IPS DF 4.7 (cell line): ENCODE measurements around the gene JAKMIP1.
"Not testable (repeated sequence)": the region's sequence is repeated elsewhere in the genome, so short reads cannot be mapped to it uniquely, and the experiment has no call there.

Experiments used
- DNase-seq: peaks from one replicate; pipeline ENCODE4 v3.0.0-alpha.2; 2013; ENCODE audit warnings: low spot score; ENCODE audit errors: extremely low read depth

Gene JAKMIP1

DNA sequence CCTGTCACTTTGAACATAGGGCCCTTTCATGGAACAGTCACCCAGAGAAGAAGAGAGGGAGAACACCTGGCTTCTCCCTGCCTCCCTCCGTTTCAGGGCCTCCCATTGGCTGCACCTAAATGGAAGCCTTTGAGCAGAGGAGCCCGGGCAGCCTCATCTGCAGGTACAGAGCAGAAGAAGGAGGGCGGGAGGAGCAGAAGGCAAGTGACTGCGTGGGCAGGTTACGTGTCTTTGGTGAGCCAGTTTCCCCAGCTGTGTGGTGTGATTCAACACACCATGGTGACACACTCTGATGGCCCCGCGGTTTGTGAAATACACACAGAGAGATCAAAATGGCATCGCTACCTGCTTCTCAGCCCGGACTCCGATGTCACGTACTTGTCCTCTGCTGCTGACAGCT, 182.5 kb downstream of the JAKMIP1 start:
- no peak for DNase-seq

DNA sequence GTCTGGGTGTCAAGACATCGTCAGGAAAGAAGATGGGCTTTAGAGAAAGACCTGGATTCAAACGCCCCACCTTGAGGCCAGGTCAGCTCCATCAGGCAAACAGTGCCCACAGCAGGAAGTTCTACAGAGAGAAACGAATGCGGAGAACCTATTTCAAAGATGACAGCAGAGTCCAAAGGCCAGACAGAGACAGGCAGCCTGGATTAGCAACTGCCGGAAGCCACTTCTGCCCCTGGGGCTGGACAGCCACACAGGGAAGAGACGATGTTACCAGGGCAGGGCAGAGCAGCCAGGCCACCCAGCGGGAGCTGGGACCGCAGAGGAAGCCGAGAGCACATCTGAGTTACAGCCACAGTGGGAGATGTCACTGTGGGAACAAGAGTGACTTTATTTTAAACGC, 183.3 kb downstream of the JAKMIP1 start:
- no peak for DNase-seq

DNA sequence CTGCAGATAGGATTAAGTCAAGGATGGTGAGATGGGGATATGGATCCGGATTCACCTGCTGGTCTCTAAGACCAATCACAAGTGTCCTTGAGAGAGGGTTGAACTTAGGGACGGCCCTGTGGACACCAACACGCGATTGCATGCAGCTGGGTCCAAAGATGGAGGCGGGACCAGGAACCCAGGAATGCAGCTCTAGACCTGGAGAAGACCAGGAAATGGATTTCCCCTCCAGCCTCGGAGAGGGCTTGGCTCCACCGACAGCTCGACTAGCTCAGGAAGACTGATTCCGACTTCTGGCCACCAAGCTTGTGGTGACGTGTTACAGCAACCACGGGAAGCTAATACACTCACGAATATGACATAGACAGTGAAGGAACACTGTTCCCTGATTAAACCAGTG, 186.8 kb downstream of the JAKMIP1 start:
- no peak for DNase-seq

DNA sequence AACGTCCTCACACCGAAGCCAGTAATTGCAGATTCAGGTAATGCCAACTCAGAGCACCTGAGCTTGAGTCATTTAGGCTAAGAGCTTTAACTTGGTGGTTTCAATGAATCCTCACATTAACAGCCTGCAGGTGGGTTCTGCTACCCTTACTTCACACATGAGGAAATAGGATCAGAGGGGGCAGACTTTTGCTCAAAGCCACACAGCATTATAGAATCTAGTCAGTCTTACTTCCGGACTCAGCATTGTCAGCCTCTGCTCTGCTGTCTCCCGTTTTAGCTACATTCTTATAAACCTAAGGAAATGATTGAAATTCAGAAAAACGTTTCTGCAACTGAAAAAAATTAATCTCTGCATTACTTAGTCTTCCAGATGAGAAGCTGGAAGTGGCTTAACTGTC, 188.1 kb downstream of the JAKMIP1 start:
- no peak for DNase-seq

DNA sequence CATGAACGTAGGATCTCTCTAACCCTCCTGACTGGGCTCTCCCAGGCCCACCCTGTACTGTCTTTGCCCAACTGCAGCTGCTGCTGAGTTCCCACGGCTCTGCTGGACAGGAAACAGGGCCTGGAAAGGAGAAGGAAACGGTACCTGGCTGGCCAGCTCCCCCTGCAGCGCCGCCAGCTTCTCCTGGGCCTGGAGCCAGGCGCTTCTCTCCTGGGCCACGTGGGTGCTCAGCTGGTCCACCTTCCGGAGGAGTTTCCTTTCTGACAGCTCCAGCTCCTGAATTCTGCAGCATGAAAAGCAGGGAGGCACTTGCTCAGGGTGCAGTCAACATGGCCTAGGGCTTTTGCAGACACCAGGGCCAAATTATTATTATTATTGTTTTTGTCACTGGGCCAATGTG, 188.7 kb downstream of the JAKMIP1 start:
- no peak for DNase-seq

DNA sequence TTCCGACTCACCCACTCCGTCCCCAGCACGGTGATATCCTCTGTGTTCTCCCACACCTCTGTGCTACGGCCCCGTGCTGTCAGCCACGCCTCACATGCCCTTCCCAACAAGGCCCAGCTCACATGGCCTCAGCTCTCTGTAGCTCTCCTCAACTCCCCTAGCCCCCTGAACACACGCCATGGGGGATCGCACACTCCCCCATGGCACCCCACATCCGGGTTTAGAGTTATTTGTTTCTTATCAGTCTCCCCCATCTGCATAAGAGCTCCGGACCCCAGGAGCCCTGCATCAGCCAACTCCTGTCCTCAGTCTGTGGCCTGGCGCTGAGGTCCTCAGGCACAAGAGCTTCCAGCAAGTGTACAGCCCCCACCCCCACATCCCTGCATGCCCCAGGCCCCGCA, 189.1 kb downstream of the JAKMIP1 start:
- no peak for DNase-seq

DNA sequence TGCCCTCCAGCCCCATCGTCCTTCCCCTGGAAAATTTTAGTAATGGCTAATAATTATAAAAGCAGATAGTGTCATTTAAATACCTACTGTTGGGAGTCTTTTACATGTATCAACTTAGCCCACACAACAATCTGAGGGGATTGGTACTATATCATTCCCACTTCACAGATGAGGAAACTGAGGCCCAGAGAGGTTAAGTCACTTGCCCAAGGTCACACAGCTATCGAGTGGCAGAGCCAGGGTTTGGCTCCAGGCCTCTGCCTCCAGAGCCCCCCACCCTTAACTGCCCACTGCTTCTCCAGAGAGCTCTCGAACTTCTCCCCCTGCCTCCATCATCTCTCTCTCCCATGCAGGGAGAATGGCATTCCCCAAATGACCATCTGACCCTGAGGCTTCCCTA, 189.6 kb downstream of the JAKMIP1 start:
- DNase-seq: no peak

DNA sequence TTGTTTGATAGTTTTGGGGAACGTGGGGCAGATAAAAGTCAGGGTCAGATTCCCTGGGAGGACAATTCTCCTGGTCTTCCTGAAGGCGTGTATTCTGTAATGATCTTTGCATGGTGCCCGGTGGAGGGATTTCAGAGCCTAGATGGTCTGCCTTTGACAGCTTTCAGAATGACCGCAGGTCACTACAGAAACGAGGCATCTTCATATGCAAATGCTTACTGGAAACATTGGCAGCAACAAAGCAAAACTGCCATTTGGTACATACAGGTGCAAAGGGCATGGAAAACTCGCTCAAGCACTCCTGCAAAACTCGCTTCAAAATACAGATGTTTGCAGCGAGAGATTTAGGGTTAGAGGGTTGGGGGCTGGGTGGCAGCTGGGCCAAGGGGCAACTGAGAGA, 190.9 kb downstream of the JAKMIP1 start:
- no peak for DNase-seq

DNA sequence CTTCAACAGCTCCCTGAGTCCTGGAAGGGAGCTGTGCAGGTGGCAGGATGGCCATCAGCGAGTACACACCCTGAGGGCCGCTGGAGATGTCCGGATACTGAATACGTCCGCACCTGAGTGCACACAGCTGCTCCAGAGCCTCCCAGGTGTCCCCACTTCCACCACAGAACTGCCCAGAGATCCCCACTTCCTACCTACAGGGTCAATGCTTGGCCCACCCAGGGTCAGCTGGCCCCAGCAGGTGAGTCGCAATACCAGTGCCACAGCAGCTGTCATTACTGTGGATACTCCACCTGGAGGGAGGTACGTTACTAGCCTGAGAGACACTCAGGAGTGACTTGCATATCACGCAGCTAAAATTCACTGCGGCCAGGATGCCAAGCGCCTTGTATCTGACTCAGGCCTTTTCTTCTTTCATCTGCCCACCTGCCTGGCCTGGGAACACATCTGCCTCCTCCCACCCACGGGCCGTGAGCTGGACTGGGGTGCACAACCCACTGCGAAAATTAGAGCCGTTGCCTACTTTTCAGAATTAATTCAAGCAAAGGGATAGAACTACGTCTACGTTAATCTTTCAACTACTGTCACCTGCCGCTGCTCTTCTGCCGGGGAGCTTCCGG, 191.5 kb downstream of the JAKMIP1 start:
- no peak for DNase-seq

DNA sequence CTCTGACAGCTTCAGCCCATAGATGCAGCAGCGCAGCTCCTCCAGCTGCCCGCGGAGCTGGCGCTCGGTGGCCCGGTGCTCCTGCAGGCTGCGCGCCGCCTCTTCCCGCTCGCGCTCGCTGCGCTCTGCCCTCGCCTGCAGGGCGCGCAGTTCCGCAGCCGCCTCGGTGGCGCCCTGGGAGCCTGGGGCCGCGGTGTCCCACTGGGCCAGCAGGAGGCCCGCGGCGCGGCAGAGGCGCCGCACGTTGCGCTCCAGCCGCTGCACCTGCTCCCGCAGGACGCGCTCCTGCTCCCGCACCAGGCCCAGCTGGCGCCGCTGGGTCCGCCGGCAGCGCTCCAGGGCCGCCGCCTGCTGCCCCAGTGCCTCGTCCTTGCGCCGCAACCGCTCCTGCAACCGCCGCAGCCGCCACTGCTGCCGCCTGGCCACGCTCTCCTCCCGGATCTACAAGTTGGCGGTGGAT, 192.2 kb downstream of the JAKMIP1 start:
- no peak for DNase-seq

DNA sequence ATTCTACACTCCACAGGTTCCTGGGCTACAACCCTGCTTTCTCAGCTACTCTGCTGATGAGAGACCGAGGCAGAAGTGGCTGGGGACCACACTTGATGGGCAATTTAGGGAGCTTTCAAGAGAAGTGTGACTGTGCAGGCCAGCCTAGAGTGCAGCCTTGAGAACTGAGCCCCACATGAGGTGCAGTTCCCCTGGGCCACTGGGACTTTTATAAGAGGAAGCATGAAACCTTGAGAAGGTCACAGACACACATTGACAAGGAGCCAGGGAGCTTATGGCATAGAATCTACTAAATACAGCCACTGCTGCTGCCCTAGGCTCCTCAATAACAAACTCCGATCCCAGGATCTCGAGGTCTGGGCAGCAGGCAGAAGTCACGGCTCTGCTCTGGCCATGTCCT, 195.2 kb downstream of the JAKMIP1 start:
- DNase-seq: no peak

DNA sequence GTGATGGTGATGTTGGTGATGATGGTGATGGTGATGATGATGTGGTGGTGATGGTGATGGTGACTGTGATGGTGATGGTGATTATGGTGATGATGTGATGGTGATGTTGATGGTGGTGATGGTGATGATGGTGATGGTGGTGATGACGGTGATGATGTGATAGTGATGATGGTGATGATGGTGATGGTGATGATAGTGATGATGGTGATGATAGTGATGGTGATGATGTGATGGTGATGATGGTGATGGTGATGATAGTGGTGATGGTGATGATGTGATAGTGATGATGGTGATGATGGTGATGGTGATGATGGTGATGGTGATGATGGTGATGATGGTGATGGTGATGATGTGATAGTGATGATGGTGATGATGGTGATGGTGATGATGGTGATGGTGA, 196.9 kb downstream of the JAKMIP1 start:
- DNase-seq: not testable (repeated sequence)

DNA sequence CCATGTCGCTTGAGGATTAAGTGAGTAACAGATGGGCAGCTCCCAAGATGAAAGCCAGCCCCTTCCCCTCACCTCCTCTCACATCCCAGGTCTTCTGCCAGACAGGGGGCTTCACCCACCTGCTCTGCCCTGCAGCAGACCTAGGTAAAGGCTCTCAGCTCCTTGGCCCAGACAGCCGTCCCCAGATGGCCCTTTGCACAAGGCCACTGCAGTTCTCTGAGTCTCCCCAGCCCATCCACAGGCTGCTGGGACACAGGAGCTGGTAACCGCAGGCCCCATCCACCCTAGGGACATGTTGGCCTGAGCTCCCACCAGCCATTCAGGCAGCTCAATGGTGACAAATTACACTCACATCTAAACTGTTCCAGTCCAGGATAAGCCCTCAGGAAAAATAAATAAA, 197.4 kb downstream of the JAKMIP1 start:
- no peak for DNase-seq

DNA sequence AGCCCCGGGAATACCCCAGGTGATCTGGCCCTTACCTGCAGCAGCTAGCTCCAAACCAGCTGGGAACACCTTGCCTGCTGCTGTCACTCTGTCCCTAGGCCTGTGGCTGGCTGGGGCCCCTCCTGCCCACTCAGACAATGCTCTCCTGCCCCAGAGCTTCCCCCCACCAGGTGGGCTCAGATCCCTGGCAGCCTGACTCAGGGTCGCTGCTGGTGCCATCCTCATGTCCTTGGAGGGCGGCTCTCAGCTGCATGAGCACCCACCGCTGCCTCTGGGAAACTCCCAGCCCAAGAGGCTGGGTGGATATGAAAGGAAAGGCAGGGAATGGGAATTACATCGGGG, 197.9 kb downstream of the JAKMIP1 start:
- no peak for DNase-seq

DNA sequence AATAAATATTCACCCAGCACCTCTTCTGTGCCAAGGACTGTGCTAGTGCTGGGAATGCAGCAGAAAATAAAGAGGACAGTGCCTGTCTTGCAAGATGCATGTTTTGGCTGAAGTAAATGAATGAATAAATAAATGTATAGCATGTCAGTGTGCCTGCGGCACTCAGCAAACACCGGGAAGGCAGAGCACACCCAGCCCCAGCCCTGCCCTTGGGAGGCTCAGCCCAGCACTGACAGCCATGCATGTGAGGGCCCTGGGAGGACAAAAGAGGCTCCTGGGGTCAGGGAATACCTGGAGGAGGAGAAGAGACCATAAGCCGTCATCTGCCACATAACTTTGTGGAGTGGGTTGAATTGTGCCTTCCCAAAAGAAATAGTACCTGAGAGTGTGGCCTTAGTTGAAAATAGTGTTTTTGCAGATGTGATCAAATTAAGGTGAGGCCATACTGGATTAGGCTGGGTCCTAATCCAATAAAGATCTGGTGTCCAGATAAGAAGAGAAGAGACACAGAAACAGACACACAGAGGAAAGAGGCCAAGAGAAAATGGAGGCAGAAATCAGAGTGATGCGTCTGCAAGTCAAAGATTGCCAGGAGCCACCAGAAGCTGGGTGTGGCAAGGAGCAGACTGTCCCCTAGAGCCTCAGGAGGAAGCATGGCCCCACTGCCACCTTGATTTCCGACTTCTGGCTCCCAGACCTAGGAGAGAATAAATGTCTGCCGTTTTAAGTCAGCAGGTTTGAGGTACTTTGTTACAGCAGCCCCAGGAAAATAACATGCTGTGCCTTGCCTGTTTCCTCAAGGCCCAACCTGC, 198.5 kb downstream of the JAKMIP1 start:
- no peak for DNase-seq

DNA sequence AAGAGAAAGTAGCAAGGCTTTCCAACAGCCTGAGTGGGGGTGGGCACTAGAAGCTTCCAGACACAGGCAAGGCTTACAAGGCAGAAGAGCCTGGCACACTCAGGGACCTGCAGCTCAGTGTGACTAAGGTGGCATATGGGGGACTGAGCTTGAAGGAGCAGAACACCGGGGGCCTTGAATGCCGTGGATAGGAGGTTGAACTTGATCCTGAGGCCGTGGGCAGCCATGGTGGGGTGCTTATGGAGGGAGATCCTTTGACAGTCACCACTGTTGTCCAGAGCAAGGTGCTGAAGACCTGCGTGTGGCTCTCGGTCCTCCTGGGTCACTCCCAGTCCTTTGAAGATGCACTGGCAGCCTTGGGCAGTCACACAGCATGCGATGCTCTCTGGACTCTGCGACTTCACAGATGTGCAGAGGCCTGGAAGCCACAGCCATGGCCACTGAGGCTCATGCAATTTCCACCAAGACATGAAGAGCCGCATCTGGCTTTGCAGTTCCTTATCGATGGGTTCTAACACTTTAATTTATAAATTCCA, 200.5 kb downstream of the JAKMIP1 start:
- no peak for DNase-seq

DNA sequence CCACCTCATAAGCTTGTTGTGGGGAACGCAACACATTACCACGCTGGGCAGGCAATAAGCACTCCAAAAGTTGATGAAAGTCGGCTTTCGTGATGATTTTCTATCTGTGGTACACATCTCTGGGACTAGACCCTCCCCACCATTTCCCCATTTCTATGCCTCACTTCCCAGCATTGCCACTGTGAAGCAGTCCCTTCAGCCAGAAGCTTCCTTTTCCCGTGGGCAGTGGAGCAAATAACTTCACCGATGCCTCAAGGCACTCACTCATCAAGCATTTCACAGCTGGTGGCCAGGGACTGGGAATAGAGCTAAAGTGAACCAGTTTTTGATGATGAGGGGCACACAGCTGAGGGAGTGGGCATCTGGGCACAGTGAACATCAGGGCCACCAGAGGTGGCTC, 201.0 kb downstream of the JAKMIP1 start:
- no peak for DNase-seq

DNA sequence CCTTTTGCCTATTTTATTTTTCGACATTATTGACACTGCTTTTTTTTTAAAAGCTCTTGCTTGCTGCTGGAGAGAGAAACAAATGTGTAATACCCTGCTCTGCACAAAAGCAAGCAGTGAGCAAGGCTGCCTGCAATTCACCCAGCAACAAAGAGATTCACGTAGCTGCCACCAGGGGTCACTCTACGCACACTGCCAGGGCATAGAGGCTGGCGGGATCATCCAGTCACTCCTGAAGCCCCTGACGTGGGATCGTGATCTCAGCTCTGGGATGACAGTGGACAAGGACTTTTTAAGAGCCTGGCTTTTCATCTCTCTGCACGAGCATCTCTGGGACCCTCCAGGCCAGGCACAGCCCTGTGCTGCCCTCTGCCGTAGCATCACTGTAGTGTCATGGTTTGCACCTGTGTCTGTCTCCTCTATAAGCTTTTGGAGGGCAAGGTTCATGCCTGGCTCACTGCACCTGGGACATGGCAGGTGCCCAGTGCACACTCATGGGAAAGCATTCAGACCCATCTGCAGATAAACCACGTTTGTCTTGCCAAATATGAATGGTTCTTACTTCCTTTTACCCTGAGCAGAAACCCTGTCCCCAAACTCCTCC, 201.9 kb downstream of the JAKMIP1 start:
- DNase-seq: peak; percentile 78

DNA sequence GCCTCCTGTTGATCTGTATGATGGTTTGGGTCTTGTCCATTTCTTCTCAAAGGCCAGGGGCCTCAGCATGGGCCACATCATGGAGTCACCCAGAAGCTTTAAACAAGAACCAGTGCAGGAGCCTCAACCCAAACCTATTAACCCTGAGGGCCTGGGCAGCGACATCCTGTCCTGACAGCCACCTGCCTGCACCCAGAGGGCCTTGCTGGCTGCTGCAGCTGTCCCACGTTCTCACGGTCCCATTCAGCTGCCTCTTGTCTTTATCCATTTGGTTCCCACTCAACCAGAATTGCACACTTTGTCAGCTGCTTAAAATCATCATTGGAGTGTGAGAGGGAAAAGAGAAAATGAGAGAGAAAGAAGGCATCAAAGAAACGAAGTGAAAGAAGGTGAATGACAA, 203.7 kb downstream of the JAKMIP1 start:
- no peak for DNase-seq

DNA sequence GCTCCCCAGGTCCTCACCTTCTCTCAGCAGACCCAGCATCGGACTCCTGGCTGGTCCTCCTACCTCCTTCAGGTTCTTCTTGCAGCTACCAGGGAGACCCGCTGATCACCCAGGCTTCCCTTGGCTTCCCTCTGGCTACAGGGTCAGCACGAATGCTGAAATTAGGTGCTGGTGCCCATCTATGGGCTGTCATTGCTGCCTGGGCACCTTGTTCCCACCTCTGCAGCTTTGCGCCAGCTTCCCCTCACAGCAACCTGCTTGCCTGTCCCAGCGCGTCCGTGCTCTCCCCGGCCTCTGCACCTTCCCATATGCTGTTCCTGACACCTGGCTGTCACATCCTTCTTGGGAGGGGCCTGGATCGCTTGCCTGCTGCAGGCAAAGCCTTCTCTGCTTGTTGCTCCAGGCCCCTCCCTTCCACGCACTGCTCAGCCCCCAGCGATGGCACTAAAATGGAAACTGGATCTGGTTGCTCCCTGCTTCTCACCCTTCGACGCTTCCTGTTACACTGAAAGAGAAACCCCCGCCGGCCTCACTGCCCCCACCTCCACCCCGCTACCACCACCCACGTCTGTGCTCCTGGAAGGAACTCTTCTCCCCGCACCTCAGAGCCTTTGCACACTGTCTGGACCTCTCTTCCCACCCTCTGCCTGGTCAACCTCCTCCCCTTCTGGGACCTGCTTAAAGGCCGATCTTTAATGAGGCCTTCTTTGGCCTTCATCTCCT, 204.3 kb downstream of the JAKMIP1 start:
- no peak for DNase-seq

DNA sequence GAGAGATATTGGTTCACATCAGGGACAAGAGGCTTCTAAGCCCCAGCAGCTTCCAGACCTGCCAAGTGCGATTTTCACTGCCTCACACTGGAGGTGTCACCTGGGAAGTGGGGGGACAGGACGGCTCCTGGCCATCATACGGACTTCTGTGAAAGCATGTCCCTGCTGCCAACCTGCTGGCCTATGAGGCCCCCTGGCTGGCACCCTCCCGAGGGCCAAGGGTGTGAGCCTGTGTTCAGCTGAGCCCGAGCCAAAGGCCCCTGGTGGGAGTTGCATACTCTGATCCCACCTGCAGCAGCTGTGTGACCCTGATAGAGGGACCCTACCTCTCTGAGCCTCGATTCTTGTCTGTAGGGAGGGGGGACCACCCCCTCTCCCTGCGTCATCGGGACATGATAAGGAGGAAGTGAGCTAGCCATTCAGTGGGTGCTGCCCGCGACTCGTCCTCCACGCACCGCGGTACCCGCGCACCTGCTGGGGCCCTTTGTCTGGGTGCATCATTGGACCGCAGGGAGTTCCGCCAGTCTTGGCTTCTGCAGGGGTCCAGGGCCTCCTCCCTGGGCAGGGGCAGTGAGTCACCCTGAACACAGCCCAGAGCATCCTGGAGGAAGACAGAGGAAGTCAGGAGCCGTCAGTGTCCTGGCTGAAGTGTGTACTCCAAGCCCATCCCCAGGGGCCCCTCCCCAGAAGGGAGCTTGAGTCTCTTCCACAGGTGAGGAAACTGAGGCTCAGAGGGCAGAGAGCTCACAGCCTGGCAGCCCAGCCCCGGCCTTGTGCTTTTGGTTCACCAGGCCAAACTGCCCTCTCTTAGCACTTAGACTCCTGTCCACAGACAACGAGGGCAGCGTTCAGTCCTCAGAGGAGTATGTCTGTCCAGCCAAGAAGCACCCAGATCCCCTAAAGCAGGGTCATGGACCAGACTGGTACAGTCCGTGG, 206.2 kb downstream of the JAKMIP1 start:
- DNase-seq: no peak
